GM23248 (cell line): ENCODE measurements around the gene TMEM145.

Source experiments
- EZH2 ChIP-seq: fragments of 200-600 bp; sonication (generic); IDR thresholded peaks from 2 replicates; pipeline ENCODE4 v1.6.1; 2018; ENCODE audit warnings: antibody characterized with exemption, mild to moderate bottlenecking; ENCODE audit not compliant: insufficient read depth, poor library complexity, severe bottlenecking
- EZH2phosphoT487 ChIP-seq: fragments of 200-600 bp; sonication (generic); IDR thresholded peaks from 2 replicates; pipeline ENCODE4 v1.6.1; 2018; ENCODE audit warnings: antibody characterized with exemption, moderate library complexity, mild to moderate bottlenecking, low read depth; ENCODE audit not compliant: insufficient read depth

GRCh38 chr19:42362891-42363440 lies 49.9 kb downstream of the TMEM145 start:
- TF ChIP-seq EZH2 (no peak), EZH2phosphoT487 (no peak)
